Caki2 (cell line): ENCODE results near the gene KCTD15. TPM values are rescaled to one million over a fixed set of nuclear protein-coding genes. Genes with fewer than 3 reads are reported as not detected.
"Not testable (repeated sequence)": the region's sequence is repeated elsewhere in the genome, so short reads cannot be mapped to it uniquely, and the experiment has no call there.

Source experiments
- DNase-seq: peaks from one replicate; pipeline ENCODE4 v3.0.0-alpha.2; 2015; ENCODE audit warnings: low read depth
- in situ Hi-C: cut with HindIII; loops from 2 replicates; pipeline ENCODE4 v1.10.0; 2016; ENCODE audit warnings: low sequenced_read_pairs, low pct_unique_long_range_greater_than_20kb, mixed read lengths
- total RNA-seq: library from RNA; depleted of rRNA; stranded (reverse); fragments of >200 nt; shearing (Covaris generic); gene quantifications from 2 replicates; pipeline ENCODE4 v1.2.3, GENCODE V29; 2014; ENCODE audit warnings: low replicate concordance

The KCTD15 gene
- total RNA-seq, 1 experiment from 2014 or later = 193 TPM

DNA sequence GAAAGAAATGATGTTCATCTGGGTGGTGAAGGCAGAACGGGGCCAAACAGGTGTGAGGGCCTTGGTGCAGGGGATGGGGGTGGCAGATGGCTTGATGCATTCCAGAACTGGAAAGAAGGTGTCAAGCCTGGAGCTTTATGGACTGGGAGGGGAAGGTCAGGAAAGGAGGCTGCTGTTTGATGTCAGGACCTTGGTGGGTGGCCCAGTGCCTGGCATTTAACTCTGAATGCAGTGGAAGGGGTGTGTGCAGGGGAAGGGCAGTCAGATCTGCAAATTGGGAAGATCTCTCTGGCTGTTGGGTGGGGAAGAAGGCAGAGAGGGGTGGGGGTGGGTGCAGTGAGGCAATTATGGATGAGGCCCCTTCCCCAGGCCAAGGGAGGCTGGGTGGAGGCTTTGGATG lies 11.7 kb downstream of the KCTD15 start:
- DNase-seq = no peak
- in situ Hi-C loops = no loop called here

DNA sequence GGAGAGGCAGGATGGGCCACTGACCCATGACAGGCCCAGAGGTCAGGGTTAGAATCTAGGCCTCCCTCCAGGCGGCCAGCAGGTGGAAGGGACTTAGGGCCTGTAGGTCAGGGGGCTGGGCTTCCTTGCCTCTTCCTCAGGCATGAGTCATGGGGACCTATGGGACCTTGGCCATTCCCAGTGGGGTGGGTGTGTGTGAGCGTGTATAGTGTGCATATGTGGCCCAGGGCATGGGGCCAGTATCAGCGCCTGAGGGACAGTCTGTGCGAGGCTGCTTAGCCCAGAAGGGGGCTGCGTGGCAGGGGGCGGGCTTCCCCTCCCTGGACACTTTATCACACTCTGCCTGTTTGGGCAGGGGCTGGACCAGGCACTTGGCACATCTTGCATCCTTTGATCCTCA lies 13.3 kb downstream of the KCTD15 start:
- DNase-seq = no peak
- in situ Hi-C loops = no loop called here

GRCh38 chr19:33810821-33811220 lies 14.2 kb downstream of the KCTD15 start:
- no peak for DNase-seq
- in situ Hi-C loops = no loop called here

GRCh38 chr19:33811246-33811645 lies 14.6 kb downstream of the KCTD15 start:
- DNase-seq = no peak
- in situ Hi-C loops = no loop called here

- in situ Hi-C loops = no loop called here
- DNase-seq = no peak
Observed at GRCh38 chr19:33811736-33812387, 15.2 kb downstream of the KCTD15 start.

- DNase-seq = no peak
Observed at GRCh38 chr19:33812388-33813330, 16.0 kb downstream of the KCTD15 start.

DNA sequence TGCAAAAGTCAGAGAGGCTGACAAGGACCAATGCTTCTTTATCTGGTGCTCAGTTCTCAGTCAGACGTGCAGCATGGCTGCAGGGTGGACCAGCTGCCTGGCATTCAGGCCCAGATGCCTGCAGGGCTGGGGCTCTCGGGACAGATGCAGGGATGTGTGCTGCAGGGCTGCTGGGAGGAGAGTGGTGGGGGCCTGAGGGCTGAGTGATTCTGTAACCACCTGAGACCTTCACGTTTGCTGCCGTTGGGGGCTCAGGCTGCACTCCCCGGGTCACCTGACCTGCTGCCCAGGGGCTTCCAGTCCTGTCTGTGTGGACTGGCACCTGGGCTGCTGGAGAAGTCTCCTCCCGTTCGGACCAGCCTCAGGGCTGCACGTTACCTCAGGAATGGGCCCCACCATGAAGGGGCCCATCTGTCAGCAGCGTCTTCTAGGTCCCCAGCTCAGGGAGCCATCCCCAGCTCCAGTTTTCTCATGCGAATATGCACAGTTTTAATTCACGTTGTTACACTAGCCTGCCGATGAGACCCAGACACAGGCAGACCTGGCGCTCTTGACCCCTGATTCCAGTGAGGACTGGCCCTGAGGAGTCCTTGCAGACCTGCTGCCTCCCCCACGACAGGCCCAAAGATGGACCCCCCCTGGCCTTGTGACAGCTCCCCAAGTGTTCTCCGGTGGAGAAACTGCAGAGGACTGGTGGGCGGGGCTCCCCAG lies 16.9 kb downstream of the KCTD15 start:
- DNase-seq = no peak
- in situ Hi-C loops = no loop called here

More at GRCh38 chr19:33812388-33813330, 16.0 kb downstream of the KCTD15 start:
- in situ Hi-C loops = no loop called here

GRCh38 chr19:33814181-33815165 lies 17.8 kb downstream of the KCTD15 start:
- no peak for DNase-seq
- in situ Hi-C loops = no loop called here

- no peak for DNase-seq
- in situ Hi-C loops = no loop called here
Observed at GRCh38 chr19:33815380-33816340, 19.0 kb downstream of the KCTD15 start.

GRCh38 chr19:33818411-33818810 lies 21.7 kb downstream of the KCTD15 start:
- in situ Hi-C loops = no loop called here
- DNase-seq = no peak

GRCh38 chr19:33819078-33819477 lies 22.4 kb downstream of the KCTD15 start:
- DNase-seq, in situ Hi-C loops: not testable (repeated sequence)

- DNase-seq = no peak
- in situ Hi-C loops = no loop called here
Observed at GRCh38 chr19:33819506-33819879, 22.8 kb downstream of the KCTD15 start.

- DNase-seq = peak; percentile 52
- in situ Hi-C loops = no loop called here
Observed at GRCh38 chr19:33819880-33820781, 23.5 kb downstream of the KCTD15 start.

GRCh38 chr19:33821871-33822270 lies 25.2 kb downstream of the KCTD15 start:
- no peak for DNase-seq
- in situ Hi-C loops = no loop called here

GRCh38 chr19:33823341-33823740 lies 26.7 kb downstream of the KCTD15 start:
- in situ Hi-C loops = no loop called here
- DNase-seq = no peak

- in situ Hi-C loops = no loop called here
- no peak for DNase-seq
Observed at GRCh38 chr19:33825556-33825955, 28.9 kb downstream of the KCTD15 start.
